SK-N-MC (cell line): ENCODE data around the gene C19orf38.

Source experiments
- EZH2 ChIP-seq: fragments of 200-600 bp; sonication (generic); IDR thresholded peaks from one replicate; pipeline ENCODE4 v1.6.1; 2017; ENCODE audit warnings: antibody characterized with exemption
- POLR2AphosphoS5 ChIP-seq: IDR thresholded peaks from 2 replicates; pipeline ENCODE4 v1.6.1; 2012; ENCODE audit warnings: mild to moderate bottlenecking, low read depth, low read length, borderline replicate concordance

- no peak for TF ChIP-seq POLR2AphosphoS5
- TF ChIP-seq EZH2, result no peak
Measured at GRCh38 chr19:10868872-10869547, 20.8 kb downstream of the C19orf38 start.
